HG03097 (cell line): ENCODE results near the gene ING1.
"Not testable (repeated sequence)": the region's sequence is repeated elsewhere in the genome, so short reads cannot be mapped to it uniquely, and the experiment has no call there.

ENCODE experiments used
- ATAC-seq: cut with Tn5 transposase; IDR thresholded peaks from one replicate; pipeline ENCODE4 v1.9.1; 2021; ENCODE audit not compliant: unreplicated experiment, low FRiP score

Gene ING1

GRCh38 chr13:110690516-110690915, 23.0 kb upstream of the ING1 start:
- no peak for ATAC-seq

- ATAC-seq: not testable (repeated sequence)
Measured at GRCh38 chr13:110695774-110696173, 17.7 kb upstream of the ING1 start.

GRCh38 chr13:110696776-110697175, 16.7 kb upstream of the ING1 start:
- ATAC-seq: no peak

GRCh38 chr13:110697842-110698241, 15.7 kb upstream of the ING1 start:
- no peak for ATAC-seq

GRCh38 chr13:110698689-110699088, 14.8 kb upstream of the ING1 start:
- peak; percentile 51 for ATAC-seq

GRCh38 chr13:110699148-110700145, 14.1 kb upstream of the ING1 start:
- no peak for ATAC-seq

GRCh38 chr13:110700186-110700585, 13.3 kb upstream of the ING1 start:
- no peak for ATAC-seq

- no peak for ATAC-seq
Measured at GRCh38 chr13:110700641-110701040, 12.9 kb upstream of the ING1 start.

- not testable (repeated sequence) for ATAC-seq
Measured at GRCh38 chr13:110701061-110701460, 12.4 kb upstream of the ING1 start.

GRCh38 chr13:110702089-110702488, 11.4 kb upstream of the ING1 start:
- no peak for ATAC-seq

GRCh38 chr13:110702591-110703526, 10.6 kb upstream of the ING1 start:
- no peak for ATAC-seq

- no peak for ATAC-seq
Measured at GRCh38 chr13:110705356-110705825, 8.1 kb upstream of the ING1 start.

- peak; percentile 90 for ATAC-seq
Measured at GRCh38 chr13:110705826-110706569, 7.5 kb upstream of the ING1 start, which contains the start of gene CARS2. Gene CARS2 (minus strand): TSS chr13:110706116. CDS start chr13:110706093, 23 bp downstream.

GRCh38 chr13:110706570-110707372, 6.7 kb upstream of the ING1 start:
- no peak for ATAC-seq

- peak; percentile 26 for ATAC-seq
Measured at GRCh38 chr13:110712081-110712848, 1.2 kb upstream of the ING1 start.

- peak; percentile 44 for ATAC-seq
Measured at GRCh38 chr13:110712849-110713641, 455 bp upstream of the ING1 start.

GRCh38 chr13:110713981-110714796, 689 bp downstream of the ING1 start:
- no peak for ATAC-seq
